GM19324 (cell line): ENCODE results near the gene SMNDC1.
"Not testable (repeated sequence)": the region's sequence is repeated elsewhere in the genome, so short reads cannot be mapped to it uniquely, and the experiment has no call there.

Experiments used
- ATAC-seq: cut with Tn5 transposase; IDR thresholded peaks from one replicate; pipeline ENCODE4 v1.9.1; 2021; ENCODE audit warnings: mild to moderate bottlenecking, moderate library complexity; ENCODE audit not compliant: unreplicated experiment, low FRiP score

Gene SMNDC1

GRCh38 chr10:110286841-110287240, 17.9 kb downstream of the SMNDC1 start:
- no peak for ATAC-seq

- ATAC-seq = no peak
Observed at GRCh38 chr10:110285501-110285900, 19.2 kb downstream of the SMNDC1 start.

GRCh38 chr10:110284262-110284661, 20.5 kb downstream of the SMNDC1 start:
- ATAC-seq = no peak

GRCh38 chr10:110279407-110279986, 25.2 kb downstream of the SMNDC1 start:
- no peak for ATAC-seq

GRCh38 chr10:110278562-110279406, 25.9 kb downstream of the SMNDC1 start:
- ATAC-seq = no peak

- no peak for ATAC-seq
Observed at GRCh38 chr10:110277591-110277990, 27.1 kb downstream of the SMNDC1 start.

GRCh38 chr10:110276603-110277002, 28.1 kb downstream of the SMNDC1 start:
- ATAC-seq = no peak

- ATAC-seq = no peak
Observed at GRCh38 chr10:110275128-110275729, 29.5 kb downstream of the SMNDC1 start.

GRCh38 chr10:110274647-110275046, 30.1 kb downstream of the SMNDC1 start:
- ATAC-seq = no peak

- no peak for ATAC-seq
Observed at GRCh38 chr10:110274072-110274627, 30.6 kb downstream of the SMNDC1 start.

- ATAC-seq = no peak
Observed at GRCh38 chr10:110273474-110273873, 31.2 kb downstream of the SMNDC1 start.

GRCh38 chr10:110272995-110273394, 31.7 kb downstream of the SMNDC1 start:
- not testable (repeated sequence) for ATAC-seq

GRCh38 chr10:110269374-110270318, 35.1 kb downstream of the SMNDC1 start:
- ATAC-seq = peak; percentile 52

GRCh38 chr10:110268971-110269370, 35.7 kb downstream of the SMNDC1 start:
- no peak for ATAC-seq

GRCh38 chr10:110268442-110268841, 36.3 kb downstream of the SMNDC1 start:
- ATAC-seq = no peak

GRCh38 chr10:110267276-110267675, 37.4 kb downstream of the SMNDC1 start:
- no peak for ATAC-seq

- ATAC-seq = no peak
Observed at GRCh38 chr10:110265573-110266193, 39.0 kb downstream of the SMNDC1 start.

- ATAC-seq = no peak
Observed at GRCh38 chr10:110263164-110263563, 41.6 kb downstream of the SMNDC1 start.

- no peak for ATAC-seq
Observed at GRCh38 chr10:110260746-110261477, 43.8 kb downstream of the SMNDC1 start.
